Type B pancreatic cell (in vitro differentiated cells): Measurements from ENCODE around the gene TRIM72. TPM values are rescaled to one million over a fixed set of nuclear protein-coding genes. Genes with fewer than 3 reads are reported as not detected.

Experiments used
- DNase-seq: peaks from one replicate; pipeline ENCODE4 v3.0.0; 2021; ENCODE audit warnings: mixed read lengths; ENCODE audit not compliant: unreplicated experiment; ENCODE audit errors: extremely low spot score
- H3K27ac Mint-ChIP-seq: 2 replicates; pipeline ENCODE4 v1.8.0; 2021; ENCODE audit warnings: mild to moderate bottlenecking, mixed read lengths
- H3K27me3 Mint-ChIP-seq: 2 replicates; pipeline ENCODE4 v1.8.0; 2021; ENCODE audit warnings: mixed read lengths
- H3K36me3 Mint-ChIP-seq: 2 replicates; pipeline ENCODE4 v1.8.0; 2021; ENCODE audit warnings: mixed read lengths
- H3K4me1 Mint-ChIP-seq: one replicate; pipeline ENCODE4 v1.8.0; 2021; ENCODE audit warnings: mixed read lengths; ENCODE audit not compliant: unreplicated experiment
- H3K4me3 Mint-ChIP-seq: 2 replicates; pipeline ENCODE4 v1.8.0; 2021; ENCODE audit warnings: mild to moderate bottlenecking, mixed read lengths
- H3K9me3 Mint-ChIP-seq: 2 replicates; pipeline ENCODE4 v1.8.0; 2021; ENCODE audit warnings: mixed read lengths
- total RNA-seq: library from RNA; stranded (reverse); gene quantifications from 2 replicates; pipeline ENCODE4 v1.2.1, GENCODE V29; 2021; ENCODE audit warnings: low replicate concordance
- TF ChIP-seq, protein P1 (sequence below): fragments of 200-600 bp; sonication (generic); conservative IDR thresholded peaks from 2 replicates; pipeline ENCODE4 v1.5.0; 2021; ENCODE audit warnings: antibody characterized with exemption, mild to moderate bottlenecking

The TRIM72 gene
- total RNA-seq, 1 donor from 2014 or later = not detected

DNA sequence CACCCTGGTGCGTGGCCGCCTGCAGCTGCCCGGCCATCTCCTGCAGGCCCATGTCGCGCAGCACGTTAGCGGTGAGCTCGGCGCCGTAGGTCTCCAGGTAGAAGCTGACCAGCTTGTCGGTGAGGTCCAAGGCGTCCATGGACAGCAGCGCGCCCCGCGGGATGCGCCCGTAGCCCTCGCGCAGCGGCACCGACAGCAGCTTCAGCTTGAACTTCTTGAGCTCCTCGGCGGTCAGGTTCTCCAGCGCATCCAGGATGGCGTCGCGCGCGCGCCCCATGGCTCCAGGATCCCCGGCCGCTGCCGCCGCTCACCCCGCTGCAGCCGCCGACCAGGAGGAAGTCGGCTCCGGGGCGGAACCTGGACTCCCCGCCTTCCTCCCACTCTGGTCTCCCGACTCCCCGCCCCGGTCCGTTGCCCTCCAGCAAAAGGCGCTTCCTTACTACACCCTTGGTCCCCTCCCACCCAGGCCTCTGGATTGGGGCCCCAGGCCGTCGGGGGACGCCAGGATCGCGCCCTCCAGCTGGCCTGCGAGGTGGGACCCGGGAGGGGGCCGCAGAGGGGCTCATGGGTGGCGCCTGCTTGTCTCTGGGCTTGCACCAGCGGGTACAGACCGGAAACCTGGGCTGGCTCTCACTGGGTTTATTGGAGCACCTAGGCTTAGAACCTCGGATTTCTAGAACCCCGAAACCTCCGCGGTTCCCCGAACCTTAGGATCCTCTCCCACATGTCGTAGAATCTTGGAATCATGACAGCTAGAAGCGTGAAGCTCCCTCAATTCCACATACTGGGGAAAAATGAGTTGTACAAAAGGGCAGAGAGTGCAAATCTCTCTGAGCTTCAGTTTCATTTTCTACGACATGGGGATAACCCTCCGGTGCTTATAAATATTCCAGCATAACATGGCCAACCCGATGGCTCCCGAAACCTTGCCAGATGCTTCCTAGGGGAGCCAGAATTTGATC, 11.2 kb upstream of the TRIM72 start, which contains the start of gene PYCARD:
Gene PYCARD (minus strand): TSS at position 347 of the 962 bp plus-strand sequence. CDS start 70 bp downstream, at position 277.
- Mint-ChIP-seq H3K4me3 (peak within 1 kb of the TSS; percentile 79), H3K36me3 (peaks cover 17% of the 10 kb centered on the region), H3K27ac (peak within 1 kb of the TSS; percentile 81), H3K27me3 (peaks cover 63% of the 10 kb centered on the region), H3K9me3 (no peaks in the 10 kb centered on the region), H3K4me1 (no peaks in the 10 kb centered on the region)
- DNase-seq = no peak
- TF ChIP-seq, protein P1, sequence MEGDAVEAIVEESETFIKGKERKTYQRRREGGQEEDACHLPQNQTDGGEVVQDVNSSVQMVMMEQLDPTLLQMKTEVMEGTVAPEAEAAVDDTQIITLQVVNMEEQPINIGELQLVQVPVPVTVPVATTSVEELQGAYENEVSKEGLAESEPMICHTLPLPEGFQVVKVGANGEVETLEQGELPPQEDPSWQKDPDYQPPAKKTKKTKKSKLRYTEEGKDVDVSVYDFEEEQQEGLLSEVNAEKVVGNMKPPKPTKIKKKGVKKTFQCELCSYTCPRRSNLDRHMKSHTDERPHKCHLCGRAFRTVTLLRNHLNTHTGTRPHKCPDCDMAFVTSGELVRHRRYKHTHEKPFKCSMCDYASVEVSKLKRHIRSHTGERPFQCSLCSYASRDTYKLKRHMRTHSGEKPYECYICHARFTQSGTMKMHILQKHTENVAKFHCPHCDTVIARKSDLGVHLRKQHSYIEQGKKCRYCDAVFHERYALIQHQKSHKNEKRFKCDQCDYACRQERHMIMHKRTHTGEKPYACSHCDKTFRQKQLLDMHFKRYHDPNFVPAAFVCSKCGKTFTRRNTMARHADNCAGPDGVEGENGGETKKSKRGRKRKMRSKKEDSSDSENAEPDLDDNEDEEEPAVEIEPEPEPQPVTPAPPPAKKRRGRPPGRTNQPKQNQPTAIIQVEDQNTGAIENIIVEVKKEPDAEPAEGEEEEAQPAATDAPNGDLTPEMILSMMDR = no peak

DNA sequence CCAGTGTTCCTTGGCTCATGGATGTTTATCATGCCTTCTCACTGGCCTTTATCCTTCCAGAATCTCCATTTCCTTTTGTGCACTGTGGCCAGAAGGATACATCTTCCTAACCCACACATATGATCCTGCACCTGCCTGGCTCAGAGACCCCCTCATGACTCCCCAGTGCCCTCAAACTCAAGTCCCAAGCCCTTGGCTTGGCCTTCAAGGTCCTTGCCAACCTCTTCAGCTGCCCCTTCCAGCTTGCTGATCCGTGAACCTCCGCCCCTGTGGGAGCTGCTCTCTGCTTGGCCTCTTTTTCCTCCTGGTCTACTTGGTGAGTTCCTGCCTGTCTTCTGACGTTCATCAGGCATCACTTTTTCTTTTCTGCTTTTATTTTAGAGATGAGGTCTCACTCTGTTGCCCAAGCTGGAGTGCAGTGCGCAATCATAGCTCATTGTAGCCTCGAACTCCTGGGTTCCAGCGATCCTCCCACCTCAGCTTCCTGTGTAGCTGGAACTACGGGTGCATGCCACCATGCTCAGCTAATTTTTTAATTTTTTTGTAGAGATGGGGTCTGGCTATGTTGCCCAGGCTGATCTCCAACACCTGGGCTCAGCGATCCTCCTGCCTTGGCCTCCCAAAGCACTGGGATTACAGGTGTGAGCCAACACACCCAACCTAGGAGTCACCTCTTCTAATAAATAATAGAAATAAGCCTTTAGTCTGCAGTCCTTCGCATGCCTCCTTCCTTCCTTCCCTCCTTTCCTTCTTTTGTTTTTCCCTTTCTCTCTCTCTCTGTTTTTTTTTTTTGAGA, 8.8 kb upstream of the TRIM72 start:
- DNase-seq = no peak
- H3K27me3 Mint-ChIP-seq = peaks cover 66% of the 10 kb centered on the region
- TF ChIP-seq, protein P1 = no peak
- no peaks in the 10 kb centered on the region for H3K9me3 Mint-ChIP-seq
- H3K4me3 Mint-ChIP-seq = peak overlapping the region; percentile 39
- H3K4me1 Mint-ChIP-seq = no peaks in the 10 kb centered on the region
- H3K36me3 Mint-ChIP-seq = peaks cover under 1% of the 10 kb centered on the region
- no peak overlapping the region for H3K27ac Mint-ChIP-seq

GRCh38 chr16:31206776-31207175, 7.1 kb upstream of the TRIM72 start:
- H3K4me3 Mint-ChIP-seq = no peak overlapping the region
- no peaks in the 10 kb centered on the region for H3K9me3 Mint-ChIP-seq
- peaks cover 70% of the 10 kb centered on the region for H3K27me3 Mint-ChIP-seq
- H3K27ac Mint-ChIP-seq = no peak overlapping the region
- no peaks in the 10 kb centered on the region for H3K36me3 Mint-ChIP-seq
- DNase-seq = no peak
- no peaks in the 10 kb centered on the region for H3K4me1 Mint-ChIP-seq
- TF ChIP-seq, protein P1 = no peak

DNA sequence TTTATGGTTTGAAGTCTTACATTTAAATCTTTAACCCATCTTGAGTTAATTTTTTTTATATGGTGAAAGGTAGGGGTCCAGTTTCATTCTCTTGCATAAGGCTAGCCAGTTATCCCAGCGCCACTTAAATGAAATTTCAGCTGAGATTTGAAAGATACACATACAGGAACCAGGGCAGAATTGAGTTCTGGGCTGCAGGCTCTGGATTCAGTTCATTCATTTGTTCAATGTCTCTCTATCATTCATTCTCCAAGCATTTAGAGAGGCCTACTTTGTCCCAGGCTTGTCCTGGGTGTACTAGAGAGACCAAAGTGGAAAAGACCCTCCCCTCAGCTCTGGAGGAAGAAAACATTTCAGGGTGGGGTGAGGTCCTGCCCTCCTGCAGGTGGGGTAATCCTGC, 577 bp upstream of the TRIM72 start:
- Mint-ChIP-seq H3K4me1 (peaks cover 3% of the 10 kb centered on the region), H3K9me3 (no peaks in the 10 kb centered on the region), H3K4me3 (peak overlapping the region; percentile 34), H3K36me3 (no peaks in the 10 kb centered on the region), H3K27me3 (peaks cover 81% of the 10 kb centered on the region), H3K27ac (no peak overlapping the region)
- TF ChIP-seq, protein P1 = no peak
- DNase-seq = no peak

- H3K9me3 Mint-ChIP-seq = no peaks in the 10 kb centered on the region
- TF ChIP-seq, protein P1 = no peak
- H3K4me1 Mint-ChIP-seq = peaks cover 3% of the 10 kb centered on the region
- no peaks in the 10 kb centered on the region for H3K36me3 Mint-ChIP-seq
- peaks cover 87% of the 10 kb centered on the region for H3K27me3 Mint-ChIP-seq
- peak overlapping the region; percentile 80 for H3K4me3 Mint-ChIP-seq
- no peak overlapping the region for H3K27ac Mint-ChIP-seq
- DNase-seq = no peak
These were observed 878 bp downstream of the TRIM72 start for GRCh38 chr16:31214708-31215286.
